Parathyroid adenoma (tissue), 2 donors: ENCODE data around the gene AZIN2.
"Not testable (repeated sequence)": the region's sequence is repeated elsewhere in the genome, so short reads cannot be mapped to it uniquely, and the experiment has no call there.

Source experiments
- H2AFZ ChIP-seq: fragments of 300-600 bp; sonication (generic); one replicate; pipeline ENCODE4 v1.7.0; 2017; ENCODE audit warnings: antibody characterized with exemption, mild to moderate bottlenecking
- H3K27ac ChIP-seq: fragments of 300-600 bp; sonication (generic); one replicate; pipeline ENCODE4 v1.7.0; 2017
- H3K27me3 ChIP-seq: fragments of 300-600 bp; sonication (generic); one replicate; pipeline ENCODE4 v1.7.0; 2017; ENCODE audit warnings: low read length; ENCODE audit not compliant: control insufficient read depth, insufficient read depth
- H3K36me3 ChIP-seq: fragments of 300-600 bp; sonication (generic); one replicate; pipeline ENCODE4 v1.7.0; 2017; ENCODE audit warnings: low read length; ENCODE audit not compliant: control insufficient read depth, insufficient read depth
- H3K4me1 ChIP-seq: fragments of 300-600 bp; sonication (generic); one replicate; pipeline ENCODE4 v1.7.0; 2017; ENCODE audit warnings: control low read depth
- H3K4me2 ChIP-seq: fragments of 300-600 bp; sonication (generic); one replicate; pipeline ENCODE4 v1.7.0; 2017; ENCODE audit warnings: low read length
- H3K4me3 ChIP-seq: fragments of 300-600 bp; sonication (generic); one replicate; pipeline ENCODE4 v1.7.0; 2017; ENCODE audit warnings: low read depth, low read length
- H3K79me2 ChIP-seq: fragments of 300-600 bp; sonication (generic); one replicate; pipeline ENCODE4 v1.7.0; 2017; ENCODE audit warnings: control low read depth
- H3K9ac ChIP-seq: fragments of 300-600 bp; sonication (generic); one replicate; pipeline ENCODE4 v1.7.0; 2017; ENCODE audit warnings: mild to moderate bottlenecking
- H3K9me3 ChIP-seq: fragments of 300-600 bp; sonication (generic); one replicate; pipeline ENCODE4 v1.7.0; 2017; ENCODE audit warnings: low read length; ENCODE audit not compliant: control insufficient read depth
- TF ChIP-seq, protein P1 (sequence below): fragments of 300-600 bp; sonication (generic); IDR thresholded peaks from one replicate; pipeline ENCODE4 v1.7.0; 2017; ENCODE audit warnings: antibody characterized with exemption, mild to moderate bottlenecking
- donor health status: primary hyperparathyroidism.

The AZIN2 gene

DNA sequence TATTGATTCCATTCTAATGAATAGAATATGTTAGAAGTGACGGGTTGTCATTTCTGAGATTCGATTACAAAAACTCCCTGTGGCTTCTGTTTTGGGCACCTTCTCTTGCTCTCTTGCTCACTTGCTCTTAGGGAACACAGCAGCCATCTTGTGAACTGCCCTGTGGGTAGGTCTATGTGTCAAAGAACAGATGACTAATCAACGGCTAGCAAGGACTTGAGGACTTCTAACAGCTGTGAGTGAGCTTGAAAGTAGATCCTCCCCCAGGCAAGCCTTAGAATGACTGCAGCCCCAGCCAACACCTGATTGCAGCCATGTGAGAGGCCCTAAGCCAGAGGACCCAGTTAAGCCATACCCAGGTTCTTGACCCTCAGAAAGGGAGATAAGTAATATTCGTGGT, 49.3 kb downstream of the AZIN2 start:
- Histone ChIP-seq H3K4me3 (no peak overlapping the region), H3K27me3 (no peaks in the 10 kb centered on the region), H3K4me1 (peaks cover 4% of the 10 kb centered on the region), H3K36me3 (no peaks in the 10 kb centered on the region), H3K9me3 (no peaks in the 10 kb centered on the region), H3K79me2 (no peaks in the 10 kb centered on the region), H3K9ac (no peak overlapping the region), H3K27ac (no peak overlapping the region), H3K4me2 (no peak overlapping the region), H2AFZ (no peak overlapping the region)
- TF ChIP-seq, protein P1, sequence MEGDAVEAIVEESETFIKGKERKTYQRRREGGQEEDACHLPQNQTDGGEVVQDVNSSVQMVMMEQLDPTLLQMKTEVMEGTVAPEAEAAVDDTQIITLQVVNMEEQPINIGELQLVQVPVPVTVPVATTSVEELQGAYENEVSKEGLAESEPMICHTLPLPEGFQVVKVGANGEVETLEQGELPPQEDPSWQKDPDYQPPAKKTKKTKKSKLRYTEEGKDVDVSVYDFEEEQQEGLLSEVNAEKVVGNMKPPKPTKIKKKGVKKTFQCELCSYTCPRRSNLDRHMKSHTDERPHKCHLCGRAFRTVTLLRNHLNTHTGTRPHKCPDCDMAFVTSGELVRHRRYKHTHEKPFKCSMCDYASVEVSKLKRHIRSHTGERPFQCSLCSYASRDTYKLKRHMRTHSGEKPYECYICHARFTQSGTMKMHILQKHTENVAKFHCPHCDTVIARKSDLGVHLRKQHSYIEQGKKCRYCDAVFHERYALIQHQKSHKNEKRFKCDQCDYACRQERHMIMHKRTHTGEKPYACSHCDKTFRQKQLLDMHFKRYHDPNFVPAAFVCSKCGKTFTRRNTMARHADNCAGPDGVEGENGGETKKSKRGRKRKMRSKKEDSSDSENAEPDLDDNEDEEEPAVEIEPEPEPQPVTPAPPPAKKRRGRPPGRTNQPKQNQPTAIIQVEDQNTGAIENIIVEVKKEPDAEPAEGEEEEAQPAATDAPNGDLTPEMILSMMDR: no peak

DNA sequence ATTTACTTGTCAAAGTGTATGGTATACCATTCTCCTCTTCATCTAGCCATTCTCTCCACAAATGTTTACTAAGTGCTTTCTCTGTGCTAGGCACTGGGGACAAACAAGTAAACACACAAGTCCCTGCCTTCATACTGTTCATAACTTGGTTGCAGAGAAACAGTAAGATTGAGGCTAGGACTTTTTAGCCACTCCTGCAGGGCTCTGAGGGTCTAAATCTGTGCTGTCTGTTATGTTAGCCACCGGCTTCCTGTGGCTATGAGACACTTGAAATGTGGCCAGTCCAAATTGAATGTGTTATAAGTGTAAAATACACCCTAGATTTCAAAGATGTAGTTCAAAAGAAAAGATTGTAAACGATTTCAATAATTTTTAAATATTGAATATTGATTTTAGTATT, 50.2 kb downstream of the AZIN2 start:
- H3K79me2 ChIP-seq: no peaks in the 10 kb centered on the region

DNA sequence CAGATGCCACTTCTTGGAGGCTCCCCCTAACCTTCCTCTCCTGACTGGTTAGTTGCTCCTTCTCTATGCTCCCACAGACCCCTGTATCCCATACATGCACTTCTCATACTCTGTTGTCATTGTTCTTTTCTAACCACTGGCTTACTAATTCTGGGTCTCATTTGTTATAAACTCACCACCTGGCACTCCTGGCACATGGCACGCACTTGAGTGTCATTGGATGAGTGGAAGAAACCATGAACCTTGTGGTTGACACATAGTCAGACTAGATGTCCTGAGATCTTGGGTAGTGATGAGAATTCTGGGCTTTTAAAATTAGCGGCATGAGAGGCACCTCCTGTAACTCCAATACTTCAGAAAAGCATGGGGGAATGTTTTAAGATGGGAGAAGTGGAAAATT, 51.6 kb downstream of the AZIN2 start:
- H3K27ac ChIP-seq: no peak overlapping the region
- no peaks in the 10 kb centered on the region for H3K79me2 ChIP-seq
- no peaks in the 10 kb centered on the region for H3K9me3 ChIP-seq
- H3K36me3 ChIP-seq: no peaks in the 10 kb centered on the region
- H3K4me2 ChIP-seq: no peak overlapping the region
- no peaks in the 10 kb centered on the region for H3K27me3 ChIP-seq
- no peak overlapping the region for H3K4me3 ChIP-seq
- no peak overlapping the region for H3K9ac ChIP-seq
- no peak overlapping the region for H2AFZ ChIP-seq
- no peaks in the 10 kb centered on the region for H3K4me1 ChIP-seq
- TF ChIP-seq, protein P1: no peak

More for the DNA sequence above, 50.2 kb downstream of the AZIN2 start:
- H3K4me1 ChIP-seq: peaks cover 4% of the 10 kb centered on the region
- H3K27me3 ChIP-seq: no peaks in the 10 kb centered on the region
- H2AFZ ChIP-seq: no peak overlapping the region
- H3K4me3 ChIP-seq: no peak overlapping the region
- no peak overlapping the region for H3K4me2 ChIP-seq
- no peak overlapping the region for H3K9ac ChIP-seq
- H3K9me3 ChIP-seq: no peaks in the 10 kb centered on the region
- H3K27ac ChIP-seq: no peak overlapping the region
- TF ChIP-seq, protein P1: no peak
- no peaks in the 10 kb centered on the region for H3K36me3 ChIP-seq

DNA sequence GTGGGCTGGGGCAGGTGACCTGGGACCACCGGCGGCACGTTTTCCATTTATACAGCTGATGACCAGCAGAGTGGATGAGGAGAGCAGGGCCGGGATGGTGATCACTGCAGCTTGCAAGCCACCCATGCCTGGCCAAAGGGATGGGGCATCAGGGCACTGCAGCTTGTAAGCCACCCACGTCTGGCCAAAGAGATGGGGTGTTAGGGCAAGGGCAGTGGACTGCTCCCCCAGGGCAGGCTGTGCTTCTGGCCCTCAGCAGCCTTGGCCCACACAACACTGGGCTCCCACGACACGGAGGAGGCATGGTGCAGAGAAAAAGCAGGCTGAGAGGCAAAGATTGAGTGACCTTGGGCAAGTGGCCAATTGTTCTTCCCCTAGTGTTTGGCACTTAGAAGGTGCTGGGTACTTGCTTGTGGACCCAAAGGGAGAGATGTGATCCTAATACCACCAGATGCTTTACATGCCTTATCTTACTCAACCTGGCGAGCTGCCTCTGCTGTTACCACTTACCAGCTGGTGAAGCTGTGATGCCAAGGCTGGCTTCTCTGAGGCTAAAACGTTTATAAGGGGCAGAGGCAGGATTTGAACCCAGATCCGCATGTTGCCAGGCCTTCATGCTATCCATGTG, 52.6 kb downstream of the AZIN2 start:
- H3K4me2 ChIP-seq: no peak overlapping the region
- no peak overlapping the region for H3K9ac ChIP-seq
- H3K79me2 ChIP-seq: no peaks in the 10 kb centered on the region
- H3K9me3 ChIP-seq: no peaks in the 10 kb centered on the region
- H3K4me3 ChIP-seq: no peak overlapping the region
- H3K27me3 ChIP-seq: no peaks in the 10 kb centered on the region
- H3K36me3 ChIP-seq: no peaks in the 10 kb centered on the region
- no peak overlapping the region for H2AFZ ChIP-seq
- TF ChIP-seq, protein P1: no peak
- no peaks in the 10 kb centered on the region for H3K4me1 ChIP-seq
- no peak overlapping the region for H3K27ac ChIP-seq

DNA sequence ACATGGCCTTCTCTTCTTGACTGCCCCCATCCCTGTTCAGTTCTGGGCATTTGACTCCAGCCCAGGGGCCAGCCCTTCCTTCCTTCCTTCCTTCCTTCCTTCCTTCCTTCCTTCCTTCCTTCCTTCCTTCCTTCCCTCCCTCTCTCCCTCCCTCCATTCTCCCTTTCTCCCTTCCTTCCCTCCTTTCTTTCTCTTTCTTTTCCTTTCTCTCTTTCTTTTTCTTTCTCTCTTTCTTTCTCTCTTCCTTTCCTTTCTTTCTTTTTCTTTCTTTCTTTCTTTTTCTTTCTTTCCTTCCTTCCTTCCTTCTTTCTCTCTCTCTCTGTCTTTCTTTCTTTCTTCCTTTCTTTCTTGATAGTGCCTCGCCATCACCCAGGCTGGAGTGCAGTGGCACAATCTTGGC, 55.1 kb downstream of the AZIN2 start:
- H3K27me3 ChIP-seq, H3K9me3 ChIP-seq, H3K79me2 ChIP-seq, H3K9ac ChIP-seq, H3K4me3 ChIP-seq, H3K4me2 ChIP-seq, H2AFZ ChIP-seq, H3K4me1 ChIP-seq, H3K27ac ChIP-seq, H3K36me3 ChIP-seq: not testable (repeated sequence)
